ENCODE data around the gene DMBT1.

The DMBT1 gene

DNA sequence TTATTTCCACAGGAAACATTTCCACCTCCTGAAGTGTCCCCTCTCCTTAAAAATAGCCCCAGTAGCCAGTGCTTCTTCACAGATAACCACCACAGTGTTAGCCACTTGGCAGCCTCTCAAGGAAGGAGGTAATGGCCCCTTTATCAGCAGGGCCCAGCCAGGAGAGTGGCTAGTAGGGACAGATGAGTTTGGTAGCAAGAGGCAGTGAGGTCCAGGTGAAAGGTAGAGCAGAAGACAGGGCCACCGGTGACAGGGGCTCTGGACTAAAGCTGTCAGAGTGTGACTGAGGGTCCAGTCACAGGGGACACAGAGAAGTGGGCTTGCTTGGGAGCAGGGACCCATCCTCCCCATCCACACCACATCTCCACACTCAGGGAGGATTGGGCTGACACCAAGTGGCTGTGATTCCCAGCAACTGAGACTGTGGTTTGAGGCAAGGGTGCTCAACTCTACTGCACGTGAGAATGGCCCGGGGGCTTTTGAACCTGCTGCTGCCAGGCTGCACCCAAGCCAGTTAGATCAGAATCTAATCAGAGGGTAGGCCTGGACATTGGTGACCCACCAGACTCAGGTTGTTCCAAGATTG is 86.9 kb downstream of the DMBT1 start:
- Mint-ChIP-seq H3K36me3 (ENCODE audit: insufficient read depth) (no peaks in the 10 kb centered on the region), H3K9me3 (no peaks in the 10 kb centered on the region), H3K27ac (no peak overlapping the region), H3K4me3 (no peak overlapping the region), H3K27me3 (peaks cover 27 to 88% of the 10 kb centered on the region in 2 donors), H3K4me1 (ENCODE audit: low read depth in 2 of 2) (peaks cover 0 to 1% of the 10 kb centered on the region in 2 donors)
- ATAC-seq (replicated peaks): no peak
- DNase-seq: no peak

DNA sequence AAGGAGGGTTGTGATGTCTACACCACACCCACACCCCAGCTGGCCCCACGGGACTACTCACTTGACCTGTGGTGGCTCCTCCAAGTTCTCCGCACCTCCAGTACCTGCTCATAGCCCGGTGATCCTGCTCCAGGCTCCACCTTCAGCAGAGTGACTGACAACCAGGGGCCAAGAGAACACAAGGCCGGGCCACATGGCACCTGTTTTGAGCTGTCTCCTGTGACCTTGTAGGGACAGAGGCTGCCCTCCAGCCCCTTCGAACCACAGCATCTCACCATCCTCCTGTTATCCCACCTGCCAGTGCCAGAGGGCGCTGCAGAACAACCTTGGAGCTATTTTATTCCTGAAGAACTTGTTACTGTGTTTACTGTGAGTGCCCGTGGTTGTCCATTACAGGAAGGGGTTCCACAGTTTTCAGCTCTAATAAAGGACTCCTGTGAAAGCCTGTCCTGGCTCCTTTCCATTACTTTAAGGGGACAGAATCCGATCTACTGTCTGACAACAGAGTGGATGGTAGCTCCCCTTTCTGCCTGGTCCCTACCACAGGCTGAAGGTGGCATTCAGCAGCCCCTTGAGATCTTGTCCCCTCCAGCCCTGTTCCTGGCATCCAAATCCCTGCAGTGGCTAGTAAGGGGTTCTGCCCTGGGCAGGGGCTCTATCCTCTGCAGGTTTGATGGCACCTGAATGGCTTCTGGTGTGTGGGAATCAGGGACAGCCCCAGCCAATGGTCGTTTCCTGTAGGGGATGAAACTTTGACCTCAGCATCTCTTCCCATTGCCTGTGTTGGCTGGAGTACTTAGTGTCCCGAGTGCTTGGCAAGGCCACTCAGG is 88.3 kb downstream of the DMBT1 start:
- no peak overlapping the region for H3K27ac Mint-ChIP-seq
- H3K9me3 Mint-ChIP-seq: no peaks in the 10 kb centered on the region
- H3K27me3 Mint-ChIP-seq: peaks cover 37 to 89% of the 10 kb centered on the region in 2 donors
- ATAC-seq (replicated peaks) (no peak), DNase-seq (no peak)
- H3K4me3 Mint-ChIP-seq: no peak overlapping the region
- H3K36me3 Mint-ChIP-seq (ENCODE audit: insufficient read depth): no peaks in the 10 kb centered on the region
- peaks cover 0 to 1% of the 10 kb centered on the region in 2 donors for H3K4me1 Mint-ChIP-seq (ENCODE audit: low read depth in 2 of 2)

DNA sequence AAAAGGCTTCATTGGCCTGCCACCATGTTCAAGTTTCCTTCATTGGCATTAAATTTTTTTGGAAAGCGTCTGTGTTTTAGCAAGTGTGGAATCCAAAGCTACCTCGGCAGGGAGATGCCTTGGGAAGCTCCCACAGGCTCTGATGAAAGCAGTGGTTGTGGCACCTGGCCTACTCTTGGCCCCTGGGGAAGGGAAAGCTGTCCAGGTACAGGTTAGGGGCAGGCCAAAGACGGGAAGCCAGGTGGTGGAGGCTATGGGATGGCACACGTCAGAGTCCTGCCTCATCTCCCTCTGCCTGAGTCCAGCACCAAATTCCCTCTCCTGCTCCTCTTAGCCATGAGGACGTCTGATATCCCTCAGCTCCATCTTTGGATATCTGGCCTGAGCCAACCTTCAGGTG is 89.3 kb downstream of the DMBT1 start:
- Mint-ChIP-seq H3K27ac (no peak overlapping the region), H3K27me3 (peaks cover 39 to 91% of the 10 kb centered on the region in 2 donors), H3K9me3 (no peaks in the 10 kb centered on the region), H3K4me3 (no peak overlapping the region), H3K36me3 (ENCODE audit: insufficient read depth) (no peaks in the 10 kb centered on the region), H3K4me1 (ENCODE audit: low read depth in 2 of 2) (peaks cover 0 to 1% of the 10 kb centered on the region in 2 donors)
- DNase-seq (no peak), ATAC-seq (replicated peaks) (no peak)

DNA sequence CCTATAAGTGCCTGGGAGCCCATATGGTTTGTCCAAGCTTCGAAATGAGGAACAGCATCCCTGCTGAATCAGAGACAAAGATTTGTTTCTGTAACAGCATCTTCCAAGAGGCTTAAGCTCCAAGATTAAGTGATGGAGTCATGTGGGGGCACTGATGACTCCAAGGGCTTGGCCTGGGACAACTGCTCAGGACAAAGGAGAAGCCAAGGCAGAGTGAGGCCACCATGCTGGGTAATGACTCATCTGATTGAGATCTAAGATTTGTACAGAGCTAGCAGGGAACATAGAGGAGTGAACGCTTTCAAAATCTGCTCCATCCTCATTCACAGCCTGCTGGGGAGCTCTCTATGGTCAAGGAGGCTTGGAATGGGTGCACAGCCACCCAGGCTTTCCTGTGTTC is 89.8 kb downstream of the DMBT1 start:
- H3K4me1 Mint-ChIP-seq (ENCODE audit: low read depth in 2 of 2): peaks cover 0 to 1% of the 10 kb centered on the region in 2 donors
- no peaks in the 10 kb centered on the region for H3K9me3 Mint-ChIP-seq
- no peaks in the 10 kb centered on the region for H3K36me3 Mint-ChIP-seq (ENCODE audit: insufficient read depth)
- ATAC-seq (replicated peaks) (no peak), DNase-seq (no peak)
- H3K27ac Mint-ChIP-seq: no peak overlapping the region
- no peak overlapping the region for H3K4me3 Mint-ChIP-seq
- H3K27me3 Mint-ChIP-seq: peaks cover 43 to 91% of the 10 kb centered on the region in 2 donors

DNA sequence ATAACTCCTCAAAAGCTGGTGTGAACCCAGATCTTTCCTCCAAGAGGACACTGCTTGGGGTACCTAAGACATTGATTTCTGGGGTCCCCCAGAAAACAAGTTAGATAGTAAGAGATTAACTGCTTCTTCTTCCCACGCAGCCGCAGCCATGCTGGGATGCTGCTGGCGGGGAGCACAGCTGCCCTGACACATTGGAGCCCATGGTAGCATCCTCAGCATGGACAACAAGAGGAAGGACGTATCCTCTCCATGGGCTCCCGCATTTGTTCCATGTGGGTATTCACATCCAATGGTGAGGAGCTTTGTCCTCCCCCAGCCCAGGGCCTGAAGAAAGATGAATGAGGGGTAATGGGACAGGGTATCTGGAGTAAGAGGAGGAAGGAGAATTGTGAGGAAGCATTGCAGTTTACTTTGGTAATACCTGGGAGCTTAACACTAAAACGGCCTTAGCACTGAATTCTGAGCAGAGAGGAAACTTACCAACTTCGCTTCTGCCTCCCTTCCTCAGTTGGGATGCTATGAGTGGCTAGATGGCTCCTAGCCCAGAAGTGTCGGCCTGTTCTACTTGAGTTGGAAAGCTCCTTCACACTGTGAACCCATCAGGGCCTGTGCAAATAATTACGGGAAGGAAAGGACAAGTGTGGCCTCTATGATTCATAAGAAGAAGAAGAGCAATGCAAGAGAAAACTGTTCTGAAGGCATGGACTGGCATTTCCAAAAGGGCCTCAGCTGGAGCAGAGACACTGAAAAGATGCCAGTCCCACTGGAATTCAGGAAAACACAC is 95.2 kb downstream of the DMBT1 start:
- no peaks in the 10 kb centered on the region for H3K9me3 Mint-ChIP-seq
- DNase-seq (no peak), ATAC-seq (replicated peaks) (no peak)
- H3K4me3 Mint-ChIP-seq: no peak overlapping the region
- no peak overlapping the region for H3K27ac Mint-ChIP-seq
- H3K36me3 Mint-ChIP-seq (ENCODE audit: insufficient read depth): no peaks in the 10 kb centered on the region
- H3K4me1 Mint-ChIP-seq (ENCODE audit: low read depth in 2 of 2): no peaks in the 10 kb centered on the region
- H3K27me3 Mint-ChIP-seq: peaks cover 38 to 77% of the 10 kb centered on the region in 2 donors

DNA sequence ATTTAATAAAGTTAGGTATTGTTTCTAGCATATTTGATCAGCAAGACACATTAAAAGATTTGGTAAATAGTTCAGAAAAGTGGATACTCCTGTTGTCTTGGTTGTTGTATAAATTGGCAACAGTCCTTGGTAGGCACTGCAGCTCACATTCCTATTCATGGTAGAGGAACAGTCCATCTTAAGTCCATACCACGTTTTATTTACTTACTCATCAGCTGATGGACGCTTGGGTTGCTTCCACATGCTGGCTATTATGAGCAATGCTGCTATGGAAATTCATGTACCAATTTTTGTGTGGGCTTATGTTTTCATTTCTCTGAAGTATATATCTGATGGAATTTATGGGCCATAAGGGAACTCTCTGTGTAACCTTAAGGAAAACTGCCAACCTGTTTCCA is 95.8 kb downstream of the DMBT1 start:
- Mint-ChIP-seq H3K4me3 (no peak overlapping the region), H3K36me3 (ENCODE audit: insufficient read depth) (no peaks in the 10 kb centered on the region), H3K27me3 (peaks cover 33 to 75% of the 10 kb centered on the region in 2 donors), H3K4me1 (ENCODE audit: low read depth in 2 of 2) (no peaks in the 10 kb centered on the region), H3K9me3 (no peaks in the 10 kb centered on the region), H3K27ac (no peak overlapping the region)
- no peak for ATAC-seq (replicated peaks)
- DNase-seq: no peak

DNA sequence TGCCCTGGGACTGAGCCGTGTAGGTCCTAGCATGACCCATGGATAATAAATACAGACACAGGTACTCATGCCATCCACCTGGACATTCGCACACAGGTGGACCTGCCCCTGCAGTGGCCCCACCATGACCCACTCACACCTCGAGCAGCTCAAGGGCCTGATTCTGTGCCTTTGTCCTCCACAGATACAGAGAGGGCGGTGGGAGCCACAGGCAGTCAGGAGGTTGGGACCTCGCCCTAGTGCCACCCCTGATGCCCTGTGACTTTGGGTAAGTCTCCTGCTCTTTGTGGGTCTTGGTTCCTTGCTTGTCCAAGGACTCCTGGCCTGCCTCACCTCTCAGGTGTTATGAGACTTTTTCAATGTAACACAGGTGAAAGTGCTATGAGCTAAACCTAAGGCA is 96.2 kb downstream of the DMBT1 start:
- H3K4me1 Mint-ChIP-seq (ENCODE audit: low read depth in 2 of 2): no peaks in the 10 kb centered on the region
- no peaks in the 10 kb centered on the region for H3K9me3 Mint-ChIP-seq
- DNase-seq (no peak), ATAC-seq (replicated peaks) (no peak)
- H3K4me3 Mint-ChIP-seq: no peak overlapping the region
- no peak overlapping the region for H3K27ac Mint-ChIP-seq
- H3K36me3 Mint-ChIP-seq (ENCODE audit: insufficient read depth): no peaks in the 10 kb centered on the region
- H3K27me3 Mint-ChIP-seq: peaks cover 32 to 71% of the 10 kb centered on the region in 2 donors

DNA sequence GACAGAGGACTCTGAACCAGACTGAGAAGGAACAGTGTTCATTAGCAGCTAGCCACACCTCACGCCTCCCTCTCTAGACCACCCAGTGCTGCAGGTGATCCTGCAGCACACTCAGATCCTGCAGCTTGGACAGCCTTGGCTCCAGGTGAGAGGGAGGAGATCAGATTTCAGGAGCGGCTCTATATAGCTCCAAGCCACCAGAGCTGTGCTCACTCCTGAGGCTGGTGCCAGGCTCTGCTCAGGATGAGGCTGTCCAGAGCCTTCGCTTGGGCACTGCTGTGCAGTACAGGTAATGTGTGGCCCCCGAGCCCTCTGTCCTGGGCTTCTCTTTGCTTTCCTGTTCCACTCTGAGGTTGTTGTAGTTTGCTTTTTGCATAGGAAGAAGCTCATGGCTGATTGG is 96.7 kb downstream of the DMBT1 start:
- H3K9me3 Mint-ChIP-seq: no peaks in the 10 kb centered on the region
- no peaks in the 10 kb centered on the region for H3K36me3 Mint-ChIP-seq (ENCODE audit: insufficient read depth)
- no peak overlapping the region for H3K4me3 Mint-ChIP-seq
- H3K27me3 Mint-ChIP-seq: peaks cover 28 to 71% of the 10 kb centered on the region in 2 donors
- no peaks in the 10 kb centered on the region for H3K4me1 Mint-ChIP-seq (ENCODE audit: low read depth in 2 of 2)
- no peak for ATAC-seq (replicated peaks)
- DNase-seq: no peak
- H3K27ac Mint-ChIP-seq: no peak overlapping the region

- Mint-ChIP-seq H3K36me3 (ENCODE audit: insufficient read depth) (no peaks in the 10 kb centered on the region), H3K27ac (no peak overlapping the region), H3K9me3 (no peaks in the 10 kb centered on the region), H3K4me1 (ENCODE audit: low read depth in 2 of 2) (peaks cover 0 to 2% of the 10 kb centered on the region in 2 donors), H3K4me3 (no peak overlapping the region), H3K27me3 (peaks cover 28 to 71% of the 10 kb centered on the region in 2 donors)
- ATAC-seq (replicated peaks) (no peak), DNase-seq (no peak)
Observed at GRCh38 chr10:122657729-122658128, 97.2 kb downstream of the DMBT1 start.

- peaks cover 29 to 72% of the 10 kb centered on the region in 2 donors for H3K27me3 Mint-ChIP-seq
- no peaks in the 10 kb centered on the region for H3K36me3 Mint-ChIP-seq (ENCODE audit: insufficient read depth)
- ATAC-seq (replicated peaks): no peak
- H3K27ac Mint-ChIP-seq: no peak overlapping the region
- no peak overlapping the region for H3K4me3 Mint-ChIP-seq
- DNase-seq: no peak
- peaks cover 0 to 2% of the 10 kb centered on the region in 2 donors for H3K4me1 Mint-ChIP-seq (ENCODE audit: low read depth in 2 of 2)
- H3K9me3 Mint-ChIP-seq: no peaks in the 10 kb centered on the region
Observed at GRCh38 chr10:122658356-122659049, 97.9 kb downstream of the DMBT1 start.

DNA sequence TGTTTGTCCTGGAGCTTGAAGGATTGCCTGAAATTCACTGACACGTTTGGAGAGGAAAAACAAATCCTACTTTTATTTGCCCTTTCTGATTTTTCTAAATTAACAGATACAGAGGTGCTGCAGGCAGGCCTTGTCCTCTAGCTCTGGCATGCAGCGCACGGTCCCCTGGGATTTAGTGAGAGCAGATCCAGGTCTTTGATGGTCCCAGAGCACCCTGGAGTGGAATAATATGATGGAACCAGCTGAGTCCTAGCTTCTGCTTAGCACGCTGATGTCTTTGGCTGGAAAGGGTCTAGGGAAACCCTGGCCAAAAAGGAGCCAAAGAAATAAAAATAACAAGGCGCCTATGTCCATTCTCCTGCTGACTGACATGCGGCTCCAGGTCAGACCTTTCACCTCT is 98.6 kb downstream of the DMBT1 start:
- DNase-seq (no peak), ATAC-seq (replicated peaks) (no peak)
- Mint-ChIP-seq H3K36me3 (ENCODE audit: insufficient read depth) (no peaks in the 10 kb centered on the region), H3K4me3 (no peak overlapping the region), H3K27ac (no peak overlapping the region), H3K9me3 (no peaks in the 10 kb centered on the region), H3K27me3 (peaks cover 32 to 75% of the 10 kb centered on the region in 2 donors), H3K4me1 (ENCODE audit: low read depth in 2 of 2) (peaks cover 0 to 2% of the 10 kb centered on the region in 2 donors)

GRCh38 chr10:122659651-122660050 is 99.1 kb downstream of the DMBT1 start:
- H3K9me3 Mint-ChIP-seq: no peaks in the 10 kb centered on the region
- no peak overlapping the region for H3K4me3 Mint-ChIP-seq
- no peak overlapping the region for H3K27ac Mint-ChIP-seq
- H3K27me3 Mint-ChIP-seq: peaks cover 37 to 76% of the 10 kb centered on the region in 2 donors
- peaks cover 0 to 2% of the 10 kb centered on the region in 2 donors for H3K4me1 Mint-ChIP-seq (ENCODE audit: low read depth in 2 of 2)
- DNase-seq (no peak), ATAC-seq (replicated peaks) (no peak)
- H3K36me3 Mint-ChIP-seq (ENCODE audit: insufficient read depth): no peaks in the 10 kb centered on the region

- Mint-ChIP-seq H3K9me3 (no peaks in the 10 kb centered on the region), H3K27me3 (peaks cover 37 to 76% of the 10 kb centered on the region in 2 donors), H3K4me1 (ENCODE audit: low read depth in 2 of 2) (peaks cover 0 to 2% of the 10 kb centered on the region in 2 donors), H3K36me3 (ENCODE audit: insufficient read depth) (no peaks in the 10 kb centered on the region), H3K27ac (no peak overlapping the region), H3K4me3 (no peak overlapping the region)
- no peak for ATAC-seq (replicated peaks)
- DNase-seq: no peak
Observed at GRCh38 chr10:122660696-122661095, 100.1 kb downstream of the DMBT1 start.
